HEK293 (cell line): Measurements from ENCODE around the gene PINLYP.

Experiments used
- AEBP2 ChIP-seq: fragments of 450-650 bp; formaldehyde crosslinking; IDR thresholded peaks from 2 replicates; pipeline ENCODE4 v1.5.1; 2016; ENCODE audit warnings: missing biosample characterization, missing genetic modification characterization, borderline replicate concordance
- BCL6B ChIP-seq: fragments of 450-650 bp; formaldehyde crosslinking; IDR thresholded peaks from 2 replicates; pipeline ENCODE4 v1.5.1; 2017; ENCODE audit warnings: missing biosample characterization, missing genetic modification characterization
- KLF1 ChIP-seq: fragments of 450-650 bp; formaldehyde crosslinking; IDR thresholded peaks from 2 replicates; pipeline ENCODE4 v1.5.1; 2016; ENCODE audit warnings: missing biosample characterization, missing genetic modification characterization
- KLF16 ChIP-seq: fragments of 450-650 bp; formaldehyde crosslinking; IDR thresholded peaks from 2 replicates; pipeline ENCODE4 v1.5.1; 2017; ENCODE audit warnings: missing biosample characterization, missing genetic modification characterization
- KLF9 ChIP-seq: fragments of 450-650 bp; formaldehyde crosslinking; IDR thresholded peaks from 2 replicates; pipeline ENCODE4 v1.5.1; 2016; ENCODE audit warnings: missing biosample characterization, missing genetic modification characterization, low read depth
- MYNN ChIP-seq: fragments of 450-650 bp; formaldehyde crosslinking; IDR thresholded peaks from 2 replicates; pipeline ENCODE4 v1.5.1; 2016; ENCODE audit warnings: missing biosample characterization, missing genetic modification characterization, borderline replicate concordance
- OVOL3 ChIP-seq: fragments of 450-650 bp; formaldehyde crosslinking; IDR thresholded peaks from 2 replicates; pipeline ENCODE4 v1.5.1; 2016; ENCODE audit warnings: missing biosample characterization, missing genetic modification characterization
- SP7 ChIP-seq: fragments of 450-650 bp; formaldehyde crosslinking; IDR thresholded peaks from 2 replicates; pipeline ENCODE4 v1.5.1; 2016; ENCODE audit warnings: missing biosample characterization, missing genetic modification characterization
- YY1 ChIP-seq: fragments of 450-650 bp; formaldehyde crosslinking; IDR thresholded peaks from 2 replicates; pipeline ENCODE4 v1.5.1; 2018; ENCODE audit warnings: missing biosample characterization, missing genetic modification characterization
- ZBTB26 ChIP-seq: fragments of 450-650 bp; formaldehyde crosslinking; optimal IDR thresholded peaks from 2 replicates; pipeline ENCODE3; 2016; ENCODE audit warnings: missing biosample characterization, mild to moderate bottlenecking, missing genetic modification characterization
- ZBTB48 ChIP-seq: fragments of 450-650 bp; formaldehyde crosslinking; IDR thresholded peaks from 2 replicates; pipeline ENCODE4 v1.5.1; 2016; ENCODE audit warnings: missing biosample characterization, missing genetic modification characterization
- ZBTB6 ChIP-seq: fragments of 450-650 bp; formaldehyde crosslinking; IDR thresholded peaks from 2 replicates; pipeline ENCODE4 v1.5.1; 2017; ENCODE audit warnings: missing biosample characterization, missing genetic modification characterization
- ZFP41 ChIP-seq: fragments of 450-650 bp; formaldehyde crosslinking; IDR thresholded peaks from 2 replicates; pipeline ENCODE4 v1.5.1; 2016; ENCODE audit warnings: missing biosample characterization, missing genetic modification characterization, borderline replicate concordance
- ZNF121 ChIP-seq: fragments of 450-650 bp; formaldehyde crosslinking; IDR thresholded peaks from 2 replicates; pipeline ENCODE4 v1.5.1; 2016; ENCODE audit warnings: missing biosample characterization, missing genetic modification characterization
- ZNF146 ChIP-seq: fragments of 450-650 bp; formaldehyde crosslinking; IDR thresholded peaks from 2 replicates; pipeline ENCODE4 v1.5.1; 2016; ENCODE audit warnings: missing biosample characterization, missing genetic modification characterization
- ZNF211 ChIP-seq: fragments of 450-650 bp; formaldehyde crosslinking; IDR thresholded peaks from 2 replicates; pipeline ENCODE4 v1.5.1; 2016; ENCODE audit warnings: low read depth, missing biosample characterization, missing genetic modification characterization
- ZNF221 ChIP-seq: fragments of 450-650 bp; formaldehyde crosslinking; IDR thresholded peaks from 2 replicates; pipeline ENCODE4 v1.5.1; 2017; ENCODE audit warnings: missing biosample characterization, missing genetic modification characterization, borderline replicate concordance
- ZNF239 ChIP-seq: fragments of 450-650 bp; formaldehyde crosslinking; IDR thresholded peaks from 2 replicates; pipeline ENCODE4 v1.5.1; 2016; ENCODE audit warnings: missing biosample characterization, missing genetic modification characterization
- ZNF341 ChIP-seq: fragments of 450-650 bp; formaldehyde crosslinking; IDR thresholded peaks from 2 replicates; pipeline ENCODE4; 2016; ENCODE audit warnings: low read depth, missing biosample characterization, missing genetic modification characterization
- ZNF433 ChIP-seq: fragments of 450-650 bp; formaldehyde crosslinking; IDR thresholded peaks from 2 replicates; pipeline ENCODE4 v1.5.1; 2016; ENCODE audit warnings: missing biosample characterization, missing genetic modification characterization, low read depth
- ZNF449 ChIP-seq: fragments of 450-650 bp; formaldehyde crosslinking; IDR thresholded peaks from 2 replicates; pipeline ENCODE4 v1.5.1; 2017; ENCODE audit warnings: missing biosample characterization, mild to moderate bottlenecking, missing genetic modification characterization, moderate library complexity
- ZNF48 ChIP-seq: fragments of 450-650 bp; formaldehyde crosslinking; IDR thresholded peaks from 2 replicates; pipeline ENCODE4 v1.5.1; 2016; ENCODE audit warnings: missing biosample characterization, missing genetic modification characterization
- ZNF510 ChIP-seq: fragments of 450-650 bp; formaldehyde crosslinking; IDR thresholded peaks from 2 replicates; pipeline ENCODE4 v1.5.1; 2018; ENCODE audit warnings: mild to moderate bottlenecking, missing genetic modification characterization, missing biosample characterization; ENCODE audit not compliant: insufficient replicate concordance
- ZNF571 ChIP-seq: fragments of 450-650 bp; formaldehyde crosslinking; IDR thresholded peaks from 2 replicates; pipeline ENCODE4 v1.5.0; 2017; ENCODE audit warnings: missing biosample characterization, missing genetic modification characterization
- ZNF610 ChIP-seq: fragments of 450-650 bp; formaldehyde crosslinking; IDR thresholded peaks from 2 replicates; pipeline ENCODE4 v1.5.1; 2016; ENCODE audit warnings: missing biosample characterization, missing genetic modification characterization, borderline replicate concordance
- ZNF626 ChIP-seq: fragments of 450-650 bp; sonication (Bioruptor Pico); formaldehyde crosslinking; IDR thresholded peaks from 2 replicates; pipeline ENCODE4 v1.5.1; 2018; ENCODE audit warnings: missing biosample characterization, missing genetic modification characterization, inconsistent platforms
- ZNF692 ChIP-seq: fragments of 450-650 bp; formaldehyde crosslinking; IDR thresholded peaks from 2 replicates; pipeline ENCODE4 v1.5.1; 2016; ENCODE audit warnings: missing biosample characterization, missing genetic modification characterization
- ZNF701 ChIP-seq: fragments of 450-650 bp; formaldehyde crosslinking; IDR thresholded peaks from 2 replicates; pipeline ENCODE4 v1.5.1; 2016; ENCODE audit warnings: missing biosample characterization, missing genetic modification characterization
- ZNF830 ChIP-seq: fragments of 450-650 bp; IDR thresholded peaks from 2 replicates; pipeline ENCODE4 v1.5.0; 2018; ENCODE audit warnings: missing biosample characterization, missing genetic modification characterization, low read depth, mild to moderate bottlenecking, moderate library complexity

PINLYP gene

GRCh38 chr19:43619262-43620060, 43.9 kb downstream of the PINLYP start, which contains the start of gene ZNF428 (continued):
- peak; percentile 84 for TF ChIP-seq ZNF121
- peak; percentile 55; the same call in 1 of the 2 replicates for TF ChIP-seq YY1 (tag by site-specific recombination)
- peak; percentile 68 for TF ChIP-seq KLF9 (tag by site-specific recombination)
- TF ChIP-seq KLF16 (tag by site-specific recombination), result peak; percentile 81
- no peak; the same call in 1 of the 2 replicates for TF ChIP-seq ZNF449 (tag by site-specific recombination)
- TF ChIP-seq ZBTB6 (tag by site-specific recombination), result peak; percentile 6; the same call in 1 of the 2 replicates
- peak; percentile 81 for TF ChIP-seq ZNF692 (tag by site-specific recombination)
- TF ChIP-seq ZNF571, result no peak
- TF ChIP-seq ZNF211, result no peak
- no peak for TF ChIP-seq ZNF510 (tag by site-specific recombination)
- no peak for TF ChIP-seq BCL6B (tag by site-specific recombination)
- TF ChIP-seq ZNF239 (tag by site-specific recombination), result no peak
- 0 out of 2 replicates have a peak, but pooled peaks have one; percentile 46 for TF ChIP-seq MYNN (tag by site-specific recombination)
- TF ChIP-seq ZNF701 (tag by site-specific recombination), result no peak
- TF ChIP-seq ZNF610 (tag by site-specific recombination), result peak; percentile 92
- TF ChIP-seq ZBTB48 (tag by site-specific recombination), result peak; percentile 32; the same call in 1 of the 2 replicates
- TF ChIP-seq ZNF626 (tag by site-specific recombination), result no peak
- TF ChIP-seq ZFP41, result no peak
- peak; percentile 98 for TF ChIP-seq ZBTB26 (tag by site-specific recombination)
- peak; percentile 80; the same call in 1 of the 2 replicates for TF ChIP-seq SP7 (tag by site-specific recombination)
- 0 out of 2 replicates have a peak, but pooled peaks have one; percentile 46 for TF ChIP-seq OVOL3 (tag by site-specific recombination)
- peak; percentile 7 for TF ChIP-seq KLF1
- TF ChIP-seq ZNF48 (tag by site-specific recombination), result no peak
- TF ChIP-seq ZNF830, result no peak
- no peak for TF ChIP-seq ZNF433 (tag by site-specific recombination)
- TF ChIP-seq ZNF146 (tag by site-specific recombination), result no peak; the same call in 1 of the 2 replicates
- TF ChIP-seq ZNF341, result peak; percentile 77; the same call in 1 of the 2 replicates
- TF ChIP-seq AEBP2 (tag by site-specific recombination), result no peak
- 0 out of 2 replicates have a peak, but pooled peaks have one; percentile 4 for TF ChIP-seq ZNF221
